ENCODE results near the gene POU3F1.

Gene POU3F1

DNA sequence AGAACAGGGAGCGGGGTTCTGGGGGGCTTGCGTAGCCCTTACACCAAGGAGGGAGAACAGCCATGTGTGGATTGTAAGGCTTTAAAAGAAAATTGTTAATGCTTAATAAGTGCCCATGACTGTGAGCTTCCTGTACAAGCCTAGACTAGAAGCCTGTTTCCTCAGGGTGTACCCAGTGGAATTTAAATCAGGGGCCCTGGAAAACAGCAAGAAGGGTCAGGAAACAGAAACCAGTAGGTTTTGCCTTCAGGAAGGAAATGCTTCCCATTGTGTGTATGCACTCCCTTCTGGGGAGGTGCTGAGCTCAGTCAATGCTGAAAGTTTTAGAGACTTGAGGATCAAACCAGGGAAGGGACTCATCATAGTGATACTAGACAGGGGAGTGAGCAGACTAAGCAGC lies 21.4 kb downstream of the POU3F1 start:
- Histone ChIP-seq H3K4me3 (ENCODE audit: low read depth, low read length) (no peak overlapping the region), H3K27ac (ENCODE audit: extremely low read depth, low read depth, low read length) (no peak overlapping the region), H3K36me3 (ENCODE audit: control insufficient read depth in 2 of 2, insufficient read depth in 1 of 2, low read length in 2 of 2) (peaks cover 33 to 74% of the 10 kb centered on the region in 2 experiments), H3K9me3 (ENCODE audit: control insufficient read depth, insufficient read depth, low read depth, low read length) (no peaks in the 10 kb centered on the region), H3K4me1 (ENCODE audit: control insufficient read depth, insufficient read depth, low read length) (peaks cover 18% of the 10 kb centered on the region)
- TF ChIP-seq ZNF221 (tag by site-specific recombination; IDR thresholded peaks at IDR 0.05; ENCODE audit: borderline replicate concordance) (no peak), ZNF140 (tag by site-specific recombination; IDR thresholded peaks at IDR 0.05) (no peak), ZNF548 (tag by site-specific recombination; IDR thresholded peaks at IDR 0.05) (no peak), SETDB1 (IDR thresholded peaks at IDR 0.05; ENCODE audit: insufficient read length, low read length) (no peak)
- TF ChIP-seq, protein P1, sequence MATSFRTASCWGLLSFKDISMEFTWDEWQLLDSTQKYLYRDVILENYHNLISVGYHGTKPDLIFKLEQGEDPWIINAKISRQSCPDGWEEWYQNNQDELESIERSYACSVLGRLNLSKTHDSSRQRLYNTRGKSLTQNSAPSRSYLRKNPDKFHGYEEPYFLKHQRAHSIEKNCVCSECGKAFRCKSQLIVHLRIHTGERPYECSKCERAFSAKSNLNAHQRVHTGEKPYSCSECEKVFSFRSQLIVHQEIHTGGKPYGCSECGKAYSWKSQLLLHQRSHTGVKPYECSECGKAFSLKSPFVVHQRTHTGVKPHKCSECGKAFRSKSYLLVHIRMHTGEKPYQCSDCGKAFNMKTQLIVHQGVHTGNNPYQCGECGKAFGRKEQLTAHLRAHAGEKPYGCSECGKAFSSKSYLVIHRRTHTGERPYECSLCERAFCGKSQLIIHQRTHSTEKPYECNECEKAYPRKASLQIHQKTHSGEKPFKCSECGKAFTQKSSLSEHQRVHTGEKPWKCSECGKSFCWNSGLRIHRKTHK (tag by site-specific recombination; IDR thresholded peaks at IDR 0.05): no peak
- TF ChIP-seq, protein P2, sequence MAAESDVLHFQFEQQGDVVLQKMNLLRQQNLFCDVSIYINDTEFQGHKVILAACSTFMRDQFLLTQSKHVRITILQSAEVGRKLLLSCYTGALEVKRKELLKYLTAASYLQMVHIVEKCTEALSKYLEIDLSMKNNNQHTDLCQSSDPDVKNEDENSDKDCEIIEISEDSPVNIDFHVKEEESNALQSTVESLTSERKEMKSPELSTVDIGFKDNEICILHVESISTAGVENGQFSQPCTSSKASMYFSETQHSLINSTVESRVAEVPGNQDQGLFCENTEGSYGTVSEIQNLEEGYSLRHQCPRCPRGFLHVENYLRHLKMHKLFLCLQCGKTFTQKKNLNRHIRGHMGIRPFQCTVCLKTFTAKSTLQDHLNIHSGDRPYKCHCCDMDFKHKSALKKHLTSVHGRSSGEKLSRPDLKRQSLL (tag by site-specific recombination; IDR thresholded peaks at IDR 0.05): no peak
- CTCF ChIA-PET: interaction anchor here (0.7 to 5.6 kb wide), 6 partner anchors 11 to 809 kb away, joined by 3 to 27 read pairs (median 4); no protein-coding TSS in a partner anchor
- POLR2A ChIA-PET: no interaction called here

DNA sequence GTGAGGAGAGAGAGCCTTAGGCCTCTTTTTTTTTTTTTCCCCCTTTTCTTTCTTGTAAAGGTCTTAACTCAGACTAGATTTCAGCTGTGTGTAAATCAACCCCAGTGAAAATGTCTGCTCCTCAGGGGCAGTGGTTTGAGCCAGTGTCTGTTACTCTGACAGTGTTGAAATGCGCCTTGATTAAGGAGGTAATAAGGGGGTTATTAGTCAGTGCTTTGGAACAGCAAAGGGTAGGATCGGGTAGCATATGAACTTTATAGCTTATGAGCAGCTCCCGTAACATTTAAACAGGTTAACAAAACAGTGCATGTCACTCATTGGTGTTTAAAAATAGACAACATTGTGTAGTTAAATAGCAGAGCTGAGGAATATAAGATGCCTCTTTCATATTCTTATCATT lies 23.8 kb downstream of the POU3F1 start:
- TF ChIP-seq, protein P3, sequence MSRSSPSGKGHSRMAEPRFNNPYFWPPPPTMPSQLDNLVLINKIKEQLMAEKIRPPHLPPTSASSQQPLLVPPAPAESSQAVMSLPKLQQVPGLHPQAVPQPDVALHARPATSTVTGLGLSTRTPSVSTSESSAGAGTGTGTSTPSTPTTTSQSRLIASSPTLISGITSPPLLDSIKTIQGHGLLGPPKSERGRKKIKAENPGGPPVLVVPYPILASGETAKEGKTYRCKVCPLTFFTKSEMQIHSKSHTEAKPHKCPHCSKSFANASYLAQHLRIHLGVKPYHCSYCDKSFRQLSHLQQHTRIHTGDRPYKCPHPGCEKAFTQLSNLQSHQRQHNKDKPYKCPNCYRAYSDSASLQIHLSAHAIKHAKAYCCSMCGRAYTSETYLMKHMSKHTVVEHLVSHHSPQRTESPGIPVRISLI (tag by site-specific recombination; IDR thresholded peaks at IDR 0.05): no peak
- no peak for TF ChIP-seq ZNF623 (tag by site-specific recombination; IDR thresholded peaks at IDR 0.05)
- TF ChIP-seq ZNF155 (tag by site-specific recombination; IDR thresholded peaks at IDR 0.05): no peak
- no peak for TF ChIP-seq ZBTB7A (tag by site-specific recombination; IDR thresholded peaks at IDR 0.05; ENCODE audit: low read depth)
- TF ChIP-seq ZBTB17 (tag by site-specific recombination; IDR thresholded peaks at IDR 0.05): no peak
- TF ChIP-seq YY2 (tag by site-specific recombination; IDR thresholded peaks at IDR 0.05): no peak
- no peak for TF ChIP-seq GLI2 (tag by site-specific recombination; IDR thresholded peaks at IDR 0.05; ENCODE audit: borderline replicate concordance, low read depth)
- TF ChIP-seq, protein P4, sequence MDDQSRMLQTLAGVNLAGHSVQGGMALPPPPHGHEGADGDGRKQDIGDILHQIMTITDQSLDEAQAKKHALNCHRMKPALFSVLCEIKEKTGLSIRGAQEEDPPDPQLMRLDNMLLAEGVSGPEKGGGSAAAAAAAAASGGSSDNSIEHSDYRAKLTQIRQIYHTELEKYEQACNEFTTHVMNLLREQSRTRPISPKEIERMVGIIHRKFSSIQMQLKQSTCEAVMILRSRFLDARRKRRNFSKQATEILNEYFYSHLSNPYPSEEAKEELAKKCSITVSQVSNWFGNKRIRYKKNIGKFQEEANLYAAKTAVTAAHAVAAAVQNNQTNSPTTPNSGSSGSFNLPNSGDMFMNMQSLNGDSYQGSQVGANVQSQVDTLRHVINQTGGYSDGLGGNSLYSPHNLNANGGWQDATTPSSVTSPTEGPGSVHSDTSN (CRISPR knock-in tag; IDR thresholded peaks at IDR 0.05): no peak
- TF ChIP-seq, protein P5, sequence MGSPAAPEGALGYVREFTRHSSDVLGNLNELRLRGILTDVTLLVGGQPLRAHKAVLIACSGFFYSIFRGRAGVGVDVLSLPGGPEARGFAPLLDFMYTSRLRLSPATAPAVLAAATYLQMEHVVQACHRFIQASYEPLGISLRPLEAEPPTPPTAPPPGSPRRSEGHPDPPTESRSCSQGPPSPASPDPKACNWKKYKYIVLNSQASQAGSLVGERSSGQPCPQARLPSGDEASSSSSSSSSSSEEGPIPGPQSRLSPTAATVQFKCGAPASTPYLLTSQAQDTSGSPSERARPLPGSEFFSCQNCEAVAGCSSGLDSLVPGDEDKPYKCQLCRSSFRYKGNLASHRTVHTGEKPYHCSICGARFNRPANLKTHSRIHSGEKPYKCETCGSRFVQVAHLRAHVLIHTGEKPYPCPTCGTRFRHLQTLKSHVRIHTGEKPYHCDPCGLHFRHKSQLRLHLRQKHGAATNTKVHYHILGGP (tag by site-specific recombination; IDR thresholded peaks at IDR 0.05): no peak
- TF ChIP-seq ZNF501 (tag by site-specific recombination; IDR thresholded peaks at IDR 0.05): no peak
- no peak for TF ChIP-seq ZNF10 (tag by site-specific recombination; IDR thresholded peaks at IDR 0.05)
- TF ChIP-seq, protein P6, sequence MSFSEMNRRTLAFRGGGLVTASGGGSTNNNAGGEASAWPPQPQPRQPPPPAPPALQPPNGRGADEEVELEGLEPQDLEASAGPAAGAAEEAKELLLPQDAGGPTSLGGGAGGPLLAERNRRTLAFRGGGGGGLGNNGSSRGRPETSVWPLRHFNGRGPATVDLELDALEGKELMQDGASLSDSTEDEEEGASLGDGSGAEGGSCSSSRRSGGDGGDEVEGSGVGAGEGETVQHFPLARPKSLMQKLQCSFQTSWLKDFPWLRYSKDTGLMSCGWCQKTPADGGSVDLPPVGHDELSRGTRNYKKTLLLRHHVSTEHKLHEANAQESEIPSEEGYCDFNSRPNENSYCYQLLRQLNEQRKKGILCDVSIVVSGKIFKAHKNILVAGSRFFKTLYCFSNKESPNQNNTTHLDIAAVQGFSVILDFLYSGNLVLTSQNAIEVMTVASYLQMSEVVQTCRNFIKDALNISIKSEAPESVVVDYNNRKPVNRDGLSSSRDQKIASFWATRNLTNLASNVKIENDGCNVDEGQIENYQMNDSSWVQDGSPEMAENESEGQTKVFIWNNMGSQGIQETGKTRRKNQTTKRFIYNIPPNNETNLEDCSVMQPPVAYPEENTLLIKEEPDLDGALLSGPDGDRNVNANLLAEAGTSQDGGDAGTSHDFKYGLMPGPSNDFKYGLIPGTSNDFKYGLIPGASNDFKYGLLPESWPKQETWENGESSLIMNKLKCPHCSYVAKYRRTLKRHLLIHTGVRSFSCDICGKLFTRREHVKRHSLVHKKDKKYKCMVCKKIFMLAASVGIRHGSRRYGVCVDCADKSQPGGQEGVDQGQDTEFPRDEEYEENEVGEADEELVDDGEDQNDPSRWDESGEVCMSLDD (tag by site-specific recombination; IDR thresholded peaks at IDR 0.05): no peak
- TF ChIP-seq MYNN (tag by site-specific recombination; IDR thresholded peaks at IDR 0.05; ENCODE audit: borderline replicate concordance): no peak
- TF ChIP-seq ZNF2 (tag by site-specific recombination; IDR thresholded peaks at IDR 0.05): no peak
- no peak for TF ChIP-seq GLIS1 (tag by site-specific recombination; IDR thresholded peaks at IDR 0.05)
- TF ChIP-seq HOXD13 (CRISPR knock-in tag; IDR thresholded peaks at IDR 0.05; ENCODE audit: borderline replicate concordance): no peak
- TF ChIP-seq ZSCAN23 (tag by site-specific recombination; IDR thresholded peaks at IDR 0.05): no peak
- no peak for TF ChIP-seq SETDB1 (IDR thresholded peaks at IDR 0.05; ENCODE audit: insufficient read length, low read length)

More for the DNA sequence above, 23.8 kb downstream of the POU3F1 start:
- ChIA-PET CTCF (interaction anchor here (0.6 to 1.1 kb wide), 4 partner anchors 9 to 567 kb away, joined by 3 to 4 read pairs (median 4); no protein-coding TSS in a partner anchor), POLR2A (interaction anchor here (0.6 kb wide), 1 partner anchor 41 kb away, joined by 3 read pairs; no protein-coding TSS in a partner anchor)
- no peaks in the 10 kb centered on the region for H3K9me3 ChIP-seq (ENCODE audit: control insufficient read depth, insufficient read depth, low read depth, low read length)
- H3K4me1 ChIP-seq (ENCODE audit: control insufficient read depth, insufficient read depth, low read length): no peaks in the 10 kb centered on the region
- H3K4me3 ChIP-seq (ENCODE audit: low read depth, low read length): no peak overlapping the region
- H3K27ac ChIP-seq (ENCODE audit: extremely low read depth, low read depth, low read length): no peak overlapping the region
- peaks cover 53 to 96% of the 10 kb centered on the region in 2 experiments for H3K36me3 ChIP-seq (ENCODE audit: control insufficient read depth in 2 of 2, insufficient read depth in 1 of 2, low read length in 2 of 2)
